HepG2 (cell line): ENCODE data around the gene LRRN4CL. TPM values are rescaled to one million over a fixed set of nuclear protein-coding genes. Genes with fewer than 3 reads are reported as not detected.

Experiments
- ATAC-seq: fragments of 200-7000 bp; cut with Tn5 transposase; 3 replicates; pipeline ENCODE4 v1.9.1; 2020; ENCODE audit warnings: mild to moderate bottlenecking, moderate library complexity
- BruUV-seq: library from RNA; stranded (reverse); fragments of 400-500 nt; replicated peaks from 2 replicates; lab custom pipeline; 2021; lab: Mats Ljungman, UMichigan
- CTCF ChIA-PET: fragments of 300-600 bp; formaldehyde crosslinking; extraction: SDS; loops from one replicate; lab custom pipeline; 2021; ENCODE audit warnings: low total read pairs, inconsistent platforms, low intra/inter-chr PET ratio; lab: Yijun Ruan, JAX
- POLR2A ChIA-PET: fragments of 350-600 bp; sonication (Branson Sonifier 250); formaldehyde crosslinking; loops from one replicate; lab custom pipeline; 2020; ENCODE audit warnings: antibody characterized with exemption, inconsistent platforms; lab: Yijun Ruan, JAX
- DNase-seq: peaks from one replicate; pipeline ENCODE4 v3.0.0-alpha.2; 2015; ENCODE audit warnings: low spot score
- FAIRE-seq: peaks from 3 replicates; lab custom pipeline; 2011; peaks lifted over from hg19 to GRCh38; lab: Jason Lieb, UNC
- H2AFZ ChIP-seq: one replicate; pipeline ENCODE4 v1.6.1; 2011; ENCODE audit warnings: low read length, inconsistent platforms
- H3K27ac ChIP-seq: fragments of 300-600 bp; 3 replicates; pipeline ENCODE4 v1.8.0; 2011; ENCODE audit warnings: mixed run types, mild to moderate bottlenecking, mixed read lengths, low read length, inconsistent platforms; ENCODE audit not compliant: insufficient read depth; ENCODE audit errors: extremely low read length
- H3K27me3 ChIP-seq, 2 experiments: fragments of 200-600 bp in 1 of 2; 2 replicates in 1 of 2; 3 replicates in 1 of 2; pipeline versions ENCODE4 v1.6.0 to v1.8.0; 2011; ENCODE audit warnings: low read length in 2 of 2, mild to moderate bottlenecking in 2 of 2, moderate library complexity in 2 of 2, inconsistent platforms in 1 of 2; ENCODE audit not compliant: insufficient read depth in 2 of 2, control insufficient read depth in 1 of 2
- H3K36me3 ChIP-seq, 2 experiments: fragments of 200-600 bp in 1 of 2; replicated peaks in 1 of 2; 2 replicates in 1 of 2; 3 replicates in 1 of 2; pipeline versions ENCODE4 v1.5.1 to v1.8.0; 2011; ENCODE audit warnings: low read length in 2 of 2, inconsistent platforms in 1 of 2; ENCODE audit not compliant: insufficient read depth in 2 of 2, control insufficient read depth in 1 of 2
- H3K4me1 ChIP-seq: 2 replicates; pipeline ENCODE4 v1.5.1; 2012; ENCODE audit warnings: low read length, inconsistent platforms; ENCODE audit not compliant: insufficient read depth
- H3K4me2 ChIP-seq: 2 replicates; pipeline ENCODE4 v1.6.0; 2011; ENCODE audit warnings: low read depth, low read length, inconsistent platforms
- H3K4me3 ChIP-seq, 3 experiments: fragments of 200-600 bp in 1 of 3; sonication (generic), shearing (Covaris generic) in 1 of 3; replicated peaks in 1 of 3; 2 replicates each; pipeline ENCODE4 v1.5.1; 2011 to 2016; ENCODE audit warnings: low read length in 3 of 3, inconsistent platforms in 2 of 3, low read depth in 2 of 3, mild to moderate bottlenecking in 2 of 3, control low read depth in 1 of 3, mixed read lengths in 1 of 3; ENCODE audit not compliant: insufficient read depth in 1 of 3
- H3K79me2 ChIP-seq: one replicate; pipeline ENCODE4 v1.6.1; 2011; ENCODE audit warnings: low read length, inconsistent platforms; ENCODE audit not compliant: insufficient read depth
- H3K9ac ChIP-seq: 2 replicates; pipeline ENCODE4 v1.6.0; 2011; ENCODE audit warnings: mild to moderate bottlenecking, low read depth, low read length, inconsistent platforms; ENCODE audit not compliant: insufficient read depth
- H3K9me3 ChIP-seq: 2 replicates; pipeline ENCODE4 v1.5.1; 2012; ENCODE audit warnings: mild to moderate bottlenecking, low read length
- H4K20me1 ChIP-seq: 2 replicates; pipeline ENCODE4 v1.6.0; 2011; ENCODE audit warnings: inconsistent platforms, mild to moderate bottlenecking, low read length, moderate library complexity; ENCODE audit not compliant: insufficient read depth
- ATF7 ChIP-seq, 2 experiments: fragments of 450-650 bp in 1 of 2; sonication (generic) in 1 of 2; formaldehyde crosslinking in 1 of 2; IDR thresholded peaks; 2 replicates each; pipeline versions ENCODE4 v1.4.0 to v1.6.1; 2016 to 2020; ENCODE audit warnings: antibody characterized with exemption in 1 of 2, mild to moderate bottlenecking in 1 of 2, missing genetic modification reagents in 1 of 2
- ATM ChIP-seq: fragments of 450-650 bp; IDR thresholded peaks from 2 replicates; pipeline ENCODE4 v1.7.1; 2017; ENCODE audit warnings: mild to moderate bottlenecking, borderline replicate concordance
- JDP2 ChIP-seq: sonication (generic); formaldehyde crosslinking; IDR thresholded peaks from 2 replicates; pipeline ENCODE4 v1.8.1; 2022; ENCODE audit warnings: missing genetic modification reagents, borderline replicate concordance
- NFAT5 ChIP-seq: sonication (generic); formaldehyde crosslinking; IDR thresholded peaks from 2 replicates; pipeline ENCODE4 v1.4.0; 2020; ENCODE audit warnings: missing genetic modification reagents
- SPEN ChIP-seq: sonication (generic); formaldehyde crosslinking; IDR thresholded peaks from 2 replicates; pipeline ENCODE4 v1.5.1; 2020; ENCODE audit warnings: low read depth, mild to moderate bottlenecking, missing genetic modification reagents
- ZNF121 ChIP-seq: sonication (generic); formaldehyde crosslinking; IDR thresholded peaks from 2 replicates; pipeline ENCODE4 v1.5.0; 2020; ENCODE audit warnings: mild to moderate bottlenecking, missing genetic modification reagents
- ZNF557 ChIP-seq: sonication (generic); formaldehyde crosslinking; IDR thresholded peaks from 2 replicates; pipeline ENCODE4 v1.4.0; 2020; ENCODE audit warnings: missing genetic modification reagents
- WGBS: methylation state at CpG from one replicate; pipeline ENCODE4 v1.1.6; 2017; ENCODE audit warnings: low lambda C conversion rate; 5-methylcytosine and 5-hydroxymethylcytosine counted together
- in situ Hi-C: cut with HindIII; loops from 2 replicates; pipeline ENCODE4 v1.10.0; 2017; ENCODE audit warnings: low pct_unique_long_range_greater_than_20kb; ENCODE audit not compliant: extremely low pct_ligation_motif_present
- intact Hi-C: fragments of 100-400 bp; cut with micrococcal nuclease; formaldehyde crosslinking; loops from one replicate; pipeline ENCODE4 v1.10.0; 2022; ENCODE audit not compliant: unreplicated experiment
- polyA plus RNA-seq, 8 experiments: library from polyadenylated mRNA; depleted of rRNA in 3 of 8; stranded (reverse) in 7 of 8; unstranded in 1 of 8; fragments of >200 nt; fragmentation: Illumina TruSeq in 4 of 8; extraction: Trizol in 4 of 8; gene quantifications; 2 replicates each; pipeline versions ENCODE4 v1.2.1 to v1.2.3, GENCODE V29; 2011 to 2016; ENCODE audit warnings: low read depth in 4 of 8, missing spikeins in 1 of 8, mixed read lengths in 1 of 8; ENCODE audit not compliant: insufficient read depth in 1 of 8
- total RNA-seq, 5 experiments: library from RNA; depleted of rRNA; stranded (reverse); fragments of >200 nt; fragmentation: Illumina TruSeq; extraction: Trizol; gene quantifications; 2 replicates each; pipeline ENCODE4 v1.2.3, GENCODE V29; 2016; ENCODE audit warnings: low read depth in 1 of 5
- TF ChIP-seq, protein P1 (sequence below): sonication (generic); formaldehyde crosslinking; conservative IDR thresholded peaks from 2 replicates; pipeline ENCODE4 v1.4.0; 2020; ENCODE audit warnings: missing genetic modification reagents

Gene LRRN4CL
- total and polyA plus RNA-seq, 2 of the 13 experiments (the other 11 are each of a cell fraction or from before 2014, with no cell fraction given): 0.11 TPM; not detected in 1

DNA sequence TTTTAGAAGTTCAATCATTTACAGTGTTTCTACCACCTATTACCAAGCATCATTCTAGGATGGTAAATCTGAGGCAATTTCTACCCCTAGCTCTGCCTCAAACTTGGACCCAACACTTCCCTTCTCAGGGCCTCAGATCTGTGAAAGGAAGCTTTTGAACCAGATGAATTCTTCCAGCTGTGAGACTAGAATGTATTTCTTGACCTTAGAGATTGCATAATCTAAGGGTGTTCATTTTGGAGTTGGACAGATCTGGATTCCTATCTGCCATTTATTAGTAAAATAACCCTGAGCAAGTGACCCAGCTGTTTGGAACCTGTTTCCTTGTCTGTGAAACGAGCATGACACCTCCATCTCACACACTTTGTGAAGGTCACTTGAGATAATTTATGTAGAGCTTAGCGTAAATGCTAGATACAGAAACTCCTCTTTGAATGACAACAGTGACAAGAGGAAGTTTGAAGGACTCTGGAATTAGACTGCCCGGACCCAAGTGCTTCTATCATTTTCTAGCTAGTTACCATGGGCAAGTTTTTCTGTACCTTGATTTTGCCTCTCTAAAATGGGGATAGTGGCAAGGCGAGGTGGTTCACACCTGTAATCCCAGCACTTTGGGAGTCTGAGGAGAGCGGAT lies 32.4 kb downstream of the LRRN4CL start (continued):
- no peak for TF ChIP-seq NFAT5 (CRISPR knock-in tag)
- no peak for TF ChIP-seq ZNF557
- TF ChIP-seq ATF7 (IDR thresholded peaks at IDR 0.05): no peak
- no peak for TF ChIP-seq ATF7 (CRISPR knock-in tag; IDR thresholded peaks at IDR 0.05)
- TF ChIP-seq JDP2: no peak
- TF ChIP-seq, all 625 proteins: peak for 0

DNA sequence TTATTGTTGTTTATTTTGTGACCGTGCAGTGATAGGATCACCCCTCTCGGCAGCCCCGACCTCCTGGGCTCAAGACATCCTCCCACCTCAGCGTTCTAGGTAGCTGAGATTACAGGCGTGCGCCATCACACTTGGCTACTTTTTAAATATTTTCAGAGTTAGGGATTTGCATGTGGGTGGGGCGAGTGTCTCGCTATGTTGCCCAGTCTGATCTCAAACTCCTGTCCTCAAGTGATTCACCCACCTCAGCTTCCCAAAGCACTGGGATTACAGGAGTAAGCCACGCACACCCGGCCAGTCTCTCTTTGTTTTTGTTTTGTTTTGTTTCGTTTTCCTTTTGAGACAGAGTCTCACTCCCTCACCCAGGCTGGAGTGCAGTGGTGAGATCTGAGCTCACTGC lies 35.0 kb downstream of the LRRN4CL start:
- FAIRE-seq (no peak), DNase-seq (no peak), ATAC-seq (no peak)
- no peak overlapping the region for H3K27ac ChIP-seq
- no peaks in the 10 kb centered on the region for H3K9me3 ChIP-seq
- in situ Hi-C loops: no loop called here
- peaks cover 20% of the 10 kb centered on the region for H3K79me2 ChIP-seq
- BruUV-seq: no TSS peak
- H3K4me1 ChIP-seq: peaks cover 34% of the 10 kb centered on the region
- H3K4me2 ChIP-seq: peak overlapping the region; percentile 46; the same call in 1 of the 2 replicates
- peak overlapping the region in 1 of 3 experiments; percentile 15; a peak in 1 of 6 replicates for H3K4me3 ChIP-seq
- H4K20me1 ChIP-seq: no peaks in the 10 kb centered on the region; the same call in 1 of the 2 replicates
- no peak overlapping the region for H3K9ac ChIP-seq
- CTCF ChIA-PET: no interaction called here
- TF ChIP-seq ZNF121 (CRISPR knock-in tag): peak; percentile 94
- no peak for TF ChIP-seq ATM
- TF ChIP-seq, protein P1, sequence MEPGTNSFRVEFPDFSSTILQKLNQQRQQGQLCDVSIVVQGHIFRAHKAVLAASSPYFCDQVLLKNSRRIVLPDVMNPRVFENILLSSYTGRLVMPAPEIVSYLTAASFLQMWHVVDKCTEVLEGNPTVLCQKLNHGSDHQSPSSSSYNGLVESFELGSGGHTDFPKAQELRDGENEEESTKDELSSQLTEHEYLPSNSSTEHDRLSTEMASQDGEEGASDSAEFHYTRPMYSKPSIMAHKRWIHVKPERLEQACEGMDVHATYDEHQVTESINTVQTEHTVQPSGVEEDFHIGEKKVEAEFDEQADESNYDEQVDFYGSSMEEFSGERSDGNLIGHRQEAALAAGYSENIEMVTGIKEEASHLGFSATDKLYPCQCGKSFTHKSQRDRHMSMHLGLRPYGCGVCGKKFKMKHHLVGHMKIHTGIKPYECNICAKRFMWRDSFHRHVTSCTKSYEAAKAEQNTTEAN (CRISPR knock-in tag): no peak
- 0 out of 2 replicates have a peak, but pooled peaks have one; percentile 20 for TF ChIP-seq SPEN (CRISPR knock-in tag)
- H3K36me3 ChIP-seq: peaks cover 2 to 5% of the 10 kb centered on the region in 2 experiments; a peak in 3 of 5 replicates
- H3K27me3 ChIP-seq: no peaks in the 10 kb centered on the region
- POLR2A ChIA-PET: interaction anchor here (0.6 to 6.3 kb wide), 10 partner anchors 10 to 150 kb away, joined by 3 to 186 read pairs (median 8); partner anchors contain the start of genes B3GAT3, C11orf98, CSKMT and EEF1G
- intact Hi-C loops: loop anchor here (5.0 kb wide), 2 partner anchors 42 to 62 kb away; partner anchors contain the start of genes EML3, ROM1 and TUT1
- H2AFZ ChIP-seq: no peak overlapping the region
- 77% methylated on average over 11 of the region's 11 CpGs for WGBS
